A204.1 (cell line): ENCODE measurements around the gene ZNF521.
"Not testable (repeated sequence)": the region's sequence is repeated elsewhere in the genome, so short reads cannot be mapped to it uniquely, and the experiment has no call there.

Source experiments
- FAIRE-seq: peaks from 2 replicates; lab custom pipeline; 2012; peaks lifted over from hg19 to GRCh38; lab: Jason Lieb, UNC

ZNF521 gene

DNA sequence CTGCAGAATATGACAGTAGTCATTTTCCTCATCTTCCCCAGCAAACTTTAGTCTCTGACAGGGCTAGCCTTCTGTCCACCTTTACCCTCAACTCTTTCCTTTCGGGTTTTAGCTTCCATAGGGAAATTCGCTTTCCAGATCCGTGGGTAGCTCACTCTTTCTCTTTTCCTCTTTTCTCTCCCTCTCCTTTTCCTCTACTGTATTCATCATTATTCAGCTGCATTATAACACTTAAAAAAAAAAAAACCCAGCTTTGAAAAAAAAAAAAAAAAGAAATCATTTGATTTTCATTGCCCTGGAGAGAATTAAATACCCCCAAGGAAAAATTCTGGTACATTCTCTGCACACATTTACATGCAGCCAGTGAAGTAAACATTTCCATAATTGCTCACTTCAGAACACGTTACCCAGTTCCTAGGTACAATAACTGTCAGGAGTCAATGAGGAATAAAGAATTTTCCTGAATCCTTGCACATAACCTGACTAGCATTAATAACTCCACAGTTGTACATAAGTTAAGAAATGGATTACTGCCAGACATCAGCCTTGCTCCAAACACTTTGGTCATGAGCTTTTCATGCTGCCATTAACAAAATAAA, 63.5 kb downstream of the ZNF521 start:
- no peak for FAIRE-seq

DNA sequence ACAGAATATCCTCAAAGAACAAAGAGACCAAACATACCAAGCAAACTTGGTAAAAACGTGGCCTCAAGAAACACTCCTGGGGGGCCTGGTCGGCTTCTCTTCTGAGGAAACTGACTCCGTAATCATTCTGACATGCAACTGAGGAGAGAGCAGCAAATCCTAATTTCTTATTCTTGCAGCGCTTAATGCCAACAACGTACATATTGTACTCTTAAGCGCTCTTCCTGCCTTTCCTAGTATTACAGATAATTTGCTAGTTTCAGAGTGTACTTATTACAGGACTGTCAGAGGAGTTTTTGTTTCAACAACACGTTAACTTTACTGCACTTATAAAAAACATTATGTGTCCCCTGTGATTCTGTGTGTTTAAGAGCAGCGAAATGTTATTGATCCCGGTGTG, 64.9 kb downstream of the ZNF521 start:
- no peak for FAIRE-seq

GRCh38 chr18:25284861-25285550, 67.0 kb downstream of the ZNF521 start:
- FAIRE-seq, result peak; percentile 95

- FAIRE-seq, result no peak
Observed at GRCh38 chr18:25284281-25284680, 67.7 kb downstream of the ZNF521 start.

- no peak for FAIRE-seq
Observed at GRCh38 chr18:25283781-25284180, 68.2 kb downstream of the ZNF521 start.

DNA sequence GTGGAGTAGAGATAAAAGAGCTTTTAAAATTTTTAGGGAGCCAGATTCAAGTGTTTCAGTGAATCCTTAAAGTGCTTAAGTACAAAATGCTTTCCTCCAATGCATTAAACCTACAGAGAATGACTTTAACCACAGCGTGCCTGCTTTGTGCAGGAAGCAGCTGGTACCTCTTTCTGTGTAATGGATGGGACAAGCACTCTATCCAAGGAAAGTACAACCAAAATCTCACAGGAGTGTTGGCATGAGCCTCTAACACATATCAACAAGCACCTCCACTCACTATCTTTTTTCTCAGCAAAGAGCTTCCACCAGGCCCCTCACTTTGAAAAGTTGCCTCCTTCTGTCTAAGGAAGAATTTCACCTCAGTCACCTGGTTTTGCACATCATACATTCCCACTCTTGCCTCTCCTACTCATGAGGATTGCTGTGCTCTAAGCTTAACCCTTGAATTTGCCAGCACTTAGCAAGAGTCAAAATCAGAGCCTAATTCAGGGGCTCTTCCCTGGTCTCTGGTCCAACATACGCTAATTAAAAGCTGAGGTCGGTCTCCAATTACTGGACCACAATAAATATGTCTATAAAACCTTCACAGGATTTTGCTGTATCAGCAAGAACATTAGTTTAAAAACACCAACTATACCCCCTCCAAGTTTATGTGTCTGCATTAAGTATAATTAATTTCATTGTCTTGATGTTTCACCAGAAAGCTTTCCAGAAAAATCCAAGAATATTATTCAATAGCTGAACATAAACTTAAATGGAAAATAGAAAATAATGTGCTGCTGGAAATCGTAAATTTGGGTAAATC, 68.9 kb downstream of the ZNF521 start:
- FAIRE-seq, result no peak

DNA sequence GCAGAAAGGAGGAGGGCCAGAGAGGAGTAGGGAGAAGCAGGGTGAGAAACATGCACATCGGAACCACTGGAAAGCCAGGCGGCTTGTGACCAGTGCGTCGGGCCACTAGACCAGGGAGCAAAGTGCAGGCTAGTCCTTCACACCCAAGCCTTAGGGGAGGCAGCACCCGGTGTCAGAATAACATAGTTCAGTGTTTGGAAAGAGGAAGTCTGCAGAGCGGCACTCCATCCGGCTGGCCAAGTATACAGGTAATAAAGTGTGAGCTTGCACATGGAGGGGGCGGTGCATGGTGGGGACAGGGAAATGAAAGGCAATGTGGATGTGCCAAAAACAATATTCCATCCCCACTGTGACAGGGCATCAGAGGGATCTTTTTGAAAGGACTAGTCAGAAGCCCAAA, 69.7 kb downstream of the ZNF521 start:
- no peak for FAIRE-seq

GRCh38 chr18:25281556-25281955, 70.4 kb downstream of the ZNF521 start:
- no peak for FAIRE-seq

GRCh38 chr18:25279961-25280360, 72.0 kb downstream of the ZNF521 start:
- no peak for FAIRE-seq

DNA sequence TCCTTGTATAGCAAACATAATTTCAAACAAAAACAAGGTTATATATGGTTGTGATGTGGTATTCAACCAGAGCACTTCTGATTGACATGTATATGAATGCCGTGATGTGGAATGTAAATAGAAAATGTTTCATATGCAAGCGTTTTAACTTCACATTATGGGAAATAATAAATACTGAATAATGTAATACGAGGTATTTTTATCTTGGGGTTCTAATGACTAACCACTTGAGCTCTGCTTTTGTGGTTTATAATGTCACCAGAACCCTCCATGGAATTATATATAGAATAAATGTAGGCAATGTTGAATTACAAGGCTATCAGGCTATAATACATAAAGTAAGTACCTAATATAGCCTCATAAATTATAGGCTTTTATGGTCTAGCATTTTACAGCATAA, 72.4 kb downstream of the ZNF521 start:
- FAIRE-seq, result no peak

- FAIRE-seq, result no peak
Observed at GRCh38 chr18:25279133-25279532, 72.8 kb downstream of the ZNF521 start.

GRCh38 chr18:25278394-25278793, 73.6 kb downstream of the ZNF521 start:
- no peak for FAIRE-seq

DNA sequence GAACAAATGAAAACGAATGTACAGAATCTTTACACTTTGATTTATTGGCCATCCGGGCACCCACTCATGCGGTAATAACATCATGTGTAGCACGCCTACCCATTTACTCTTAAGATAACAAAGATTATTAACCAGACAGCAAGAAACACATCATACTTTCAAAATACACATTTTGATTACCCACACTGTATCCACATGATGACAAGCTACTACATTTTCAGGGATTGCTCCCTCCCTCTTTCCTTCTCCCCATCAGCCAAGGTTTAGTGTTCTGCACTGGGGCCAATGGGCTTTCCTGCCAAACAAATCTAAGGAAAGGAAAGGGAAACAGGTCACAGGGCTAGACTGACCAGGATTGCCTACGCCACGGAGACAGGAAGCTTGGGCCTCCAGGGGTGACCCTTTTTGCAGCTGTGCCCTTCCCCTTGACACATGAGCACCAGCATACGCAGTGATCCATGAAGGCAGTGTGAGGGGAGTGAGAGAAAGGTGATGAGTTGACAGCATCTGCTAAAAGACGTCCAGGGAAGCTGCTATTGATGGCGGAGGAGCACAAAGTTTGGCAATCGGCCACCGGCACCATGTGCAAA, 76.5 kb downstream of the ZNF521 start:
- FAIRE-seq, result no peak

DNA sequence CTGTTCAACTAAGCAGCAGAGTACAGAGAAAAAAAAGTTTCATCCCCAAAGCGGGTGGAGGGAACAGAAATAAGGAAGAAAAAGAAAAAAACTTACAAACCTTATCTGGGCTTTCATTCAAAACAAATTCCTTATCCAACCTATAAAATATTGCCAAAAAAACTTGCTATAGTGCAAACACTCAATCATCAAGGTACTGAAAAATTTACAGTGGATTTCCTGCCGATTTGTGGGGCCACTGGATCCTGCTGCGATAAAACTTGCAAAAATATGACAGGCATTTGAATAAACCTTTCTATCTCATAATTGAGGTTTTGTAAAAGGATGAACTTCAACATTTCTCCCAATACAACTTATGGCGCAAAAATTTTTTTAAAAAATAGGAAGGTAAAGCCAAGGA, 77.0 kb downstream of the ZNF521 start:
- no peak for FAIRE-seq

GRCh38 chr18:25266931-25267527, 84.9 kb downstream of the ZNF521 start:
- FAIRE-seq, result not testable (repeated sequence)

DNA sequence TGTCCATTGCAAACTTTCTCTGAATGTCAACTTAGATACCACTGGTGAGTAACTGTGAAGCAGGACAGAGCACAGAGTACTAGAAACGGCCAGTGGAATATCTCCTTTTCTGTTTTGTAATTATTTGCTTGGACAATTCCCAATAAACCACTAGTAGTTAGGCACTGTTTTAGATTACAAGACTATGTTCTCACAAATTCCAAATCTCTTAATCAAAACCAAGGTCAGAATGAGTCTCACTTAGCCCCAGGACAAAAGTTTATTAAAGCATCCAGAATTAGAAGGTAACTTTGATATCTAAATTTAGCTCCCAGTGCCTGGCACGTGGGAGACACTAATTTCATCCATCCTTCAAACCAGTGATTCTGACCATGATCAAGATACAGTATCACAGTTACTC, 89.0 kb downstream of the ZNF521 start:
- no peak for FAIRE-seq

DNA sequence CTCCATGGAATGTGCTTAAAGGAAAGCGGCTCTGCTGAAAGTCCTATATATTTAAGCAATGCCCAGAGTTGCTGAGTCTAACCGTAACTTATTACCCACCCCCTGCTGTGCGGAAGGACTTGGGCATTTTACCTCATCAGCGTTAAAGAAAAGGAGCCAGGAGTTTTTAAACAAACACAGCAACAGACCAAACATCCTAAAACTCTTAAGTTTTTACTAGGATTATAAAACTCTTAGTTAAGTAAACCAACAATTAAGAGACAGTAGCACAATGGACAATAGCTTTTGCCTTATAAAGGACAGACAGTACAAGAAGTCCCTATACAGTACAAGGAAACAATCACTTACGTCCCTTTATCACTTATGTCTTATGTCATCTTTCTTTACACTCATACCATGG, 90.2 kb downstream of the ZNF521 start:
- FAIRE-seq, result no peak

DNA sequence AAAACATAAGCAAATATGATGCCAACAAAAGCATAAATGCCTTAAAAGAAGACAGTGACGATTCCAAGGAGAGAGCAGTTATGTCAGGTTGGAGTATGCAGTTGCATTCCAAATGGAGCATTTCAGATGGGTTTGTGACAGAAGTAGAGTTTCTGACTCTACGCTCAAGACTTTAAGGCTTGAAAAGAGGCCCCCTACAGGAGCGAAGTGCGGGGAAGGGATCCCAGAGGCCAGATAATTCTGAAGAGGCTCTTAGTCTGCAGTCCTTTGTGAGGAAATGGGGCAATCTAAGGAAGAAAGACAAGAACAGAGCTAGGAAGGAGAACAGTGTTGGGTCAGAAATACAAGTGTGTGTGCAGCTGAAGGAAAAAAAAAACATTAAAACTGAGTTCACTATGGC, 95.5 kb downstream of the ZNF521 start:
- FAIRE-seq, result no peak

GRCh38 chr18:25253779-25254178, 98.2 kb downstream of the ZNF521 start:
- FAIRE-seq, result no peak

GRCh38 chr18:25253136-25253535, 98.8 kb downstream of the ZNF521 start:
- FAIRE-seq, result no peak

DNA sequence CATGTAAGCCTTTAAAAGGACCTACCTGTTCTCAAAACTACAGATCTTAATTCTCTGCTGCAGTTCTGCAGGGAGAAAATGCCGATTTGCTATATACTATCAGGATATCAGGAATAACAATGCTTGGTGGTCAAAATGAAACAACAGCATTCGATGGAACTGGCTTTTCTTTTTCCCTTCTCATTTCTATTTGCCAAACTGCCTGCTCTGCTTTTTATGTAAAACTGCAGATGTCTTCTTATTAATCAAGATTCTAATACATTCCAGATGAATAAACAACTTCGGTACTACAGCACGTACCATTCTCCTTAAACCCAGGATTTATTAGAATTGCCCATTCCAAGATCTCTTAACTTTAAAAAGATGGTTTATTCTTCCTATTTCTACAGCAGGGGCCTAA, 100.9 kb downstream of the ZNF521 start:
- no peak for FAIRE-seq

GRCh38 chr18:25250474-25250851, 101.5 kb downstream of the ZNF521 start:
- no peak for FAIRE-seq

DNA sequence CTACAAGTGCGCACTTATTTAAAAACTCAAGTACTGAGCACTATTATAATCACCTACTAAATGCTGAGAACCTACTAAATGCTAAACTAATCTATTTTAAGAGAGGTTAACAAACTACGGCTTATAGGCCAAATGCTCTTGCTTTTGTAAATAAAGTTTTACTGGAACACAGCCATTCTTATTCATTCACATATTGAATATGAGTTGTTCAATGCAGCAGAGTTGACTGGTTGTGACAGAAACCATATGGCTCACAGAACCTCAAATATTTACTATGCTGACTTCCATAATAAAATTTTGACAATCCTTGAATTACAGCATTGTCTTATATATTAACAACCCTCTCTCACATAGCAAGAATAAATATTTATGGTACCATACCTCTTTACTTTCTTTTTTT, 103.2 kb downstream of the ZNF521 start:
- no peak for FAIRE-seq
